Mucosa of descending colon (tissue), 3 donors: ENCODE data around the gene FTO. TPM values are rescaled to one million over a fixed set of nuclear protein-coding genes. Genes with fewer than 3 reads are reported as not detected.

Experiments used
- ATAC-seq: fragments of 200-7000 bp; cut with Tn5 transposase; one replicate; pipeline ENCODE4 v1.9.1; 2020; ENCODE audit warnings: mild to moderate bottlenecking, moderate library complexity
- DNase-seq, 3 donors: peaks; one replicate each; pipeline ENCODE4 v3.0.0-alpha.2; 2020
- H3K36me3 ChIP-seq: fragments of 200-600 bp; one replicate; pipeline ENCODE4 v1.8.0; 2021; ENCODE audit warnings: low read depth, mild to moderate bottlenecking
- H3K4me1 ChIP-seq: fragments of 200-600 bp; one replicate; pipeline ENCODE4 v1.8.0; 2021; ENCODE audit warnings: low read depth, mild to moderate bottlenecking
- H3K4me3 ChIP-seq: fragments of 200-600 bp; one replicate; pipeline ENCODE4 v1.8.0; 2021; ENCODE audit warnings: mild to moderate bottlenecking
- H3K9me3 ChIP-seq: fragments of 200-600 bp; one replicate; pipeline ENCODE4 v1.8.0; 2021; ENCODE audit warnings: mild to moderate bottlenecking
- intact Hi-C, 2 donors: fragments of 100-400 bp; cut with DNase I in 1 of 2; cut with micrococcal nuclease in 1 of 2; formaldehyde crosslinking; loops; one replicate each; pipeline versions ENCODE4 v1.11.0 to v1.11.1; 2022; cut with DNase I, micrococcal nuclease
- total RNA-seq, 3 donors: library from RNA; stranded (reverse); fragmentation: NEBNext Ultra II Directional in 2 of 3; extraction: Animal tissue kit (Norgen Biotek cat#: 25700) in 2 of 3; gene quantifications; one replicate each; pipeline versions ENCODE4 v1.2.1 to v1.2.4, GENCODE V29; 2021 to 2023
- TF ChIP-seq, protein P1 (sequence below): fragments of 200-600 bp; IDR thresholded peaks from one replicate; pipeline ENCODE4 v1.8.0; 2022; ENCODE audit warnings: antibody characterized with exemption, mild to moderate bottlenecking
- donor health status: DM: no; HTN: no; CAD: no; lungs with moderate emphysema.
- donor health status: DM: no; HTN: no; CAD: no.
- donor health status: DM: no; HTN: yes; CAD: no.

Gene FTO
- total RNA-seq, 3 donors from 2014 or later: 38.0 to 81.7 (median 39.1) TPM

DNA sequence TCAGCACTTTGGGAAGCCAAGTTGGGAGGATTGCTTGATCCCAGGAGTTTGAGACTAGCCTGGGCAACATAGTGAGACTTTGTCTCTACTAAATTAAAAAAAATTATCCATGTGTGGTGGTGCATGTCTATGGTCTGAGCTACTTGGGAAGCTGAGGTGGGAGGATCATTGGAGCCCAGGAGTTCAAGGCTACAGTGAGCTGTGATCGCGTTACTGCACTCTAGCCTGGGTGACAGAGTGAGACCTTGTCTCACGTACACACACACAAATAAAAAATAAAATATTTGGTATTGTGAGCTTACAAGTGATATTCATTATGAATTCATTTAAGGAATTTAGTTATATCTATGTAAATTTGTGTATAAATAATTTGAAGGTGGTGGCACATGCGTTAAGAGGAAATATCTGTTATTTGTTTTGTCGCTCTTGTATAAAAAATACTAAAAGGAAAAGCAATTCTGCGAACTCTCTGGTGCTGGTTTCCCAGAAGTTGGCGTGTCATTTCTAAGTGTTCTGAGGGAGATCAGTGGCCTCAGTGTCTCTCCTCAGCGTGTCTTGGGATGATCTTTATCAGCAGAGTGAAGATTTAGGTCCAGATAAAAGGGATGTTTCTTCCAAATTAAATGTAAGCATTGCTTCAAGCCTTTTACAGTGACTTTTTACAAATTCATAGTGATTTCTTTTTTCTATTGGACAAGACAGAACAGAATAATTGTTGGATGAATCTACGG lies 187.6 kb downstream of the FTO start:
- peaks cover 11% of the 10 kb centered on the region for H3K4me1 ChIP-seq
- ATAC-seq (no peak), DNase-seq (no peak)
- TF ChIP-seq, protein P1, sequence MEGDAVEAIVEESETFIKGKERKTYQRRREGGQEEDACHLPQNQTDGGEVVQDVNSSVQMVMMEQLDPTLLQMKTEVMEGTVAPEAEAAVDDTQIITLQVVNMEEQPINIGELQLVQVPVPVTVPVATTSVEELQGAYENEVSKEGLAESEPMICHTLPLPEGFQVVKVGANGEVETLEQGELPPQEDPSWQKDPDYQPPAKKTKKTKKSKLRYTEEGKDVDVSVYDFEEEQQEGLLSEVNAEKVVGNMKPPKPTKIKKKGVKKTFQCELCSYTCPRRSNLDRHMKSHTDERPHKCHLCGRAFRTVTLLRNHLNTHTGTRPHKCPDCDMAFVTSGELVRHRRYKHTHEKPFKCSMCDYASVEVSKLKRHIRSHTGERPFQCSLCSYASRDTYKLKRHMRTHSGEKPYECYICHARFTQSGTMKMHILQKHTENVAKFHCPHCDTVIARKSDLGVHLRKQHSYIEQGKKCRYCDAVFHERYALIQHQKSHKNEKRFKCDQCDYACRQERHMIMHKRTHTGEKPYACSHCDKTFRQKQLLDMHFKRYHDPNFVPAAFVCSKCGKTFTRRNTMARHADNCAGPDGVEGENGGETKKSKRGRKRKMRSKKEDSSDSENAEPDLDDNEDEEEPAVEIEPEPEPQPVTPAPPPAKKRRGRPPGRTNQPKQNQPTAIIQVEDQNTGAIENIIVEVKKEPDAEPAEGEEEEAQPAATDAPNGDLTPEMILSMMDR: no peak
- H3K4me3 ChIP-seq: no peak overlapping the region
- no peaks in the 10 kb centered on the region for H3K36me3 ChIP-seq
- intact Hi-C loops: no loop called here
- H3K9me3 ChIP-seq: no peaks in the 10 kb centered on the region

DNA sequence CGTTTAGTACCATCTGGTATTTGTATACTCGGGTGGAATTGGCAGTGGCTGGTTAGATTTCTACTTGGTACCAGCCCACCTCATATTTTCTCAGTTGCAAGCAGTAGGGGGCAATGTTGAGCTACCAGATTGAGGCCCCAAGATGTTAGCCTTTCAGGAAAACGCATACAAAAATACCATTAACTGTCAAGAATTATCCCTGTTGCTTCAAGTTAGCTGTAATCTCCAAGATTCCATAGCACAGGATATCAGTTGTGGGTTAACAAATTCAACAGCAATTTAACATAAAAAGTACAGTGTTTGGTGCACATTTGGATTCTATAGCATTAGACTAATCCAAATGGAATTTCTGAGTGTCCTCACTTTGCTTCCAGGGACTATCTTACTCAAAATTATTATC lies 188.2 kb downstream of the FTO start:
- no peaks in the 10 kb centered on the region for H3K9me3 ChIP-seq
- TF ChIP-seq, protein P1: peak; percentile 45
- no peaks in the 10 kb centered on the region for H3K36me3 ChIP-seq
- ATAC-seq: peak; percentile 77
- intact Hi-C loops: no loop called here
- H3K4me3 ChIP-seq: no peak overlapping the region
- peaks cover 11% of the 10 kb centered on the region for H3K4me1 ChIP-seq
- peak in 1 of 3 donors; percentile 77 for DNase-seq

DNA sequence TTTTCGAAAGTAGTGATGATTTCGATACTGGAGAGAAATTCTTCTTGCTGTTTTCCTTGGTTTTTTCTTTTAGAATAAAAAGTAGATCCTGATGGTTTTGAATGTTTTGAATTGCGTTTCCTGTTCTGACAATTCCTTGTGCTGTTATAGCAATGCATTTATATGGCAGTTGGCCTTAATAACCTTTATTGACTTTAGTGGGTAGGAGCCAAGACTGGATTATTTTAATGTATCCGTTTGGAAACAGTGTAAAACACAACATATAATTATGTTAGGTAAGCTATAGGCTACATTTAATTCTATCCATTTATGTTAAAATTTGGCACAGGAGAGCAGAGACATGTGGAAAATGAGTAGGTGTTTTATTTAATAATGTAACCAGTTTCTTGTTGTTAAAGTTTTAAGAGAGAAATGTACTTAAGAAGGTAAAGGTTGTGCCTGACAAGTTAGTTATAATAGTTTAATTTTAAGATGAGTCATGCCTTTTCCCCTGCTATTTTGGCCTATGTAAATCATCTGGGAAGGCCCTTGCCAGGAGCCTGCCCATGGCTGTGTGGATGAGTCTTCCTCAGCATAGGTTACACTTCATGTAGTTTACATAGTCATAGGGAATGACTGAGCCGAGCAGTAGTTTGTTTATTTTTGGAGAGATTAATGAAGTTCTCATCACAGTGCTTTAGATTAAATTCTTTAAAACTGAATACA lies 189.9 kb downstream of the FTO start:
- DNase-seq (peak in 2 of 3 donors; percentile 29 to 39), ATAC-seq (peak; percentile 91)
- TF ChIP-seq, protein P1: no peak
- Histone ChIP-seq H3K9me3 (no peaks in the 10 kb centered on the region), H3K4me1 (peaks cover 11% of the 10 kb centered on the region), H3K36me3 (no peaks in the 10 kb centered on the region), H3K4me3 (no peak overlapping the region)
- intact Hi-C loops: no loop called here

DNA sequence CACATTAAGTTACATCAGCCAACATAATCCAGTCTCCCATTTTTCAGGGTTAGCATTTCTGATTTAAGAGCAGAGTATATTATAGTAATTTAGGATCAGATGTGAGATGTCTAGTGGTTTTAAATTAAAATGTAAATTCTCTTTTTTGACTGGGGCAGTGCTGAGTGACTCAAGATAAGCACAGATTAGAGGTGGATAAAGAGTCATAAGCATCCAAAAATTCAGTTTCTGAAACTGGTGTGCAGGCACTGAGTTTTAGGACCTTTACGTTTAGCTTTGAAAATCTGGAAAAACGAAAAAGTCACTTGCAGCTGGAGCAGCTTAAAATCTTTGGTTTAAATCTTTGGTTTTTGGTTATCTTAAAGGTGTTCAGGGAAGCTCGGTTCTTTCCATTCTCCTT lies 190.7 kb downstream of the FTO start:
- intact Hi-C loops: no loop called here
- Histone ChIP-seq H3K36me3 (no peaks in the 10 kb centered on the region), H3K4me1 (peaks cover 11% of the 10 kb centered on the region), H3K4me3 (no peak overlapping the region), H3K9me3 (no peaks in the 10 kb centered on the region)
- DNase-seq (no peak), ATAC-seq (no peak)
- TF ChIP-seq, protein P1: no peak

- DNase-seq: no peak
- H3K36me3 ChIP-seq: no peaks in the 10 kb centered on the region
- TF ChIP-seq, protein P1: no peak
- no peaks in the 10 kb centered on the region for H3K9me3 ChIP-seq
- intact Hi-C loops: no loop called here
- no peak for ATAC-seq
- H3K4me1 ChIP-seq: peaks cover 11% of the 10 kb centered on the region
- no peak overlapping the region for H3K4me3 ChIP-seq
Observed at GRCh38 chr16:53895433-53895832, 191.5 kb downstream of the FTO start.
